Activated CD8-positive, alpha-beta memory T cell treated with anti-CD3 and anti-CD28 coated beads for 1 hour (primary cell): ENCODE measurements around the gene IL17RB.

Source experiments
- DNase-seq, 2 donors: peaks; one replicate each; pipeline ENCODE4 v3.0.0-alpha.2; 2020; ENCODE audit warnings: low read depth in 1 of 2; ENCODE audit errors: extremely low read depth in 1 of 2

Gene IL17RB

GRCh38 chr3:53846134-53846850 is at the start of gene IL17RB, which contains the start of gene CHDH:
IL17RB (plus strand) TSS chr3:53846568; CDS start chr3:53846589, 21 bp downstream.
CHDH (minus strand) TSS chr3:53846419; CDS start chr3:53824008, 22,411 bp downstream.
- DNase-seq = no peak

- no peak for DNase-seq
Measured at GRCh38 chr3:53798144-53798543, 48.2 kb upstream of the IL17RB start.

GRCh38 chr3:53799338-53799865 is 47.0 kb upstream of the IL17RB start:
- no peak for DNase-seq

GRCh38 chr3:53800041-53800906 is 46.1 kb upstream of the IL17RB start:
- no peak for DNase-seq

GRCh38 chr3:53801319-53801718 is 45.0 kb upstream of the IL17RB start:
- DNase-seq = no peak

GRCh38 chr3:53802256-53802880 is 44.0 kb upstream of the IL17RB start:
- no peak for DNase-seq

GRCh38 chr3:53803124-53803815 is 43.1 kb upstream of the IL17RB start:
- DNase-seq = no peak

- no peak for DNase-seq
Measured at GRCh38 chr3:53803816-53804695, 42.3 kb upstream of the IL17RB start.

- DNase-seq = no peak
Measured at GRCh38 chr3:53804697-53805462, 41.5 kb upstream of the IL17RB start.

- DNase-seq = no peak
Measured at GRCh38 chr3:53805463-53806159, 40.8 kb upstream of the IL17RB start.

GRCh38 chr3:53806182-53807116 is 39.9 kb upstream of the IL17RB start:
- DNase-seq = no peak

GRCh38 chr3:53807117-53807810 is 39.1 kb upstream of the IL17RB start:
- DNase-seq = no peak

- DNase-seq = no peak
Measured at GRCh38 chr3:53808496-53808895, 37.9 kb upstream of the IL17RB start.

GRCh38 chr3:53809267-53809666 is 37.1 kb upstream of the IL17RB start:
- no peak for DNase-seq

- DNase-seq = no peak
Measured at GRCh38 chr3:53809764-53810400, 36.5 kb upstream of the IL17RB start.
